CD14-positive monocyte (primary cell): ENCODE data around the gene PNKD. TPM values are rescaled to one million over a fixed set of nuclear protein-coding genes. Genes with fewer than 3 reads are reported as not detected.
A peak's percentile ranks its signal among the peaks of the same experiment; 100 is the strongest.

Experiments used
- DNase-seq, 3 donors: peaks; one replicate each; pipeline ENCODE4 v3.0.0-alpha.2; 2011 to 2022
- H2AFZ ChIP-seq: 2 replicates; pipeline ENCODE4 v1.6.0; 2012; ENCODE audit warnings: mild to moderate bottlenecking, low read depth, low read length, inconsistent platforms; ENCODE audit not compliant: insufficient read depth, poor library complexity, severe bottlenecking
- H3K27ac ChIP-seq, 2 donors: 1 replicate in 1 of 2; 2 replicates in 1 of 2; pipeline ENCODE4 v1.5.1; 2012 to 2013; ENCODE audit warnings: low read length in 2 of 2, control low read depth in 1 of 2, inconsistent platforms in 1 of 2, low read depth in 1 of 2, mild to moderate bottlenecking in 1 of 2
- H3K27me3 ChIP-seq, 2 donors: one replicate each; pipeline versions ENCODE4 v1.6.0 to v1.6.1; 2011 to 2013; ENCODE audit warnings: low read length in 2 of 2; ENCODE audit not compliant: control insufficient read depth in 2 of 2, insufficient read depth in 2 of 2
- H3K36me3 ChIP-seq, 2 donors: replicated peaks in 1 of 2; 1 replicate in 1 of 2; 2 replicates in 1 of 2; pipeline versions ENCODE4 v1.5.1 to v1.6.1; 2012 to 2013; ENCODE audit warnings: low read length in 2 of 2, control low read depth in 1 of 2, inconsistent platforms in 1 of 2, mild to moderate bottlenecking in 1 of 2; ENCODE audit not compliant: insufficient read depth in 2 of 2, control insufficient read depth in 1 of 2
- H3K4me1 ChIP-seq, 2 donors: 1 replicate in 1 of 2; 2 replicates in 1 of 2; pipeline versions ENCODE4 v1.5.1 to v1.6.1; 2012 to 2013; ENCODE audit warnings: low read length in 2 of 2, control low read depth in 1 of 2, inconsistent platforms in 1 of 2, mild to moderate bottlenecking in 1 of 2, moderate library complexity in 1 of 2; ENCODE audit not compliant: insufficient read depth in 2 of 2, control insufficient read depth in 1 of 2
- H3K4me2 ChIP-seq: replicated peaks from 2 replicates; pipeline ENCODE3; 2012; ENCODE audit warnings: low read length, moderate library complexity, mild to moderate bottlenecking; ENCODE audit not compliant: poor library complexity, severe bottlenecking; ENCODE audit errors: extremely low read depth
- H3K4me3 ChIP-seq, 3 experiments: fragments of 200-600 bp in 1 of 3; sonication (generic) in 1 of 3; replicated peaks in 1 of 3; 1 replicate in 2 of 3; 2 replicates in 1 of 3; pipeline ENCODE4 v1.5.1; 2011 to 2013; ENCODE audit warnings: low read length in 3 of 3, mild to moderate bottlenecking in 3 of 3, control low read depth in 2 of 3, low read depth in 2 of 3, inconsistent platforms in 1 of 3, moderate library complexity in 1 of 3
- H3K79me2 ChIP-seq: 2 replicates; pipeline ENCODE4 v1.6.0; 2012; ENCODE audit warnings: mild to moderate bottlenecking, control low read depth, inconsistent platforms, low read length, moderate library complexity; ENCODE audit not compliant: insufficient read depth
- H3K9ac ChIP-seq: 2 replicates; pipeline ENCODE4 v1.6.0; 2017; ENCODE audit warnings: low read length, mild to moderate bottlenecking; ENCODE audit not compliant: insufficient read depth, poor library complexity, severe bottlenecking
- H3K9me3 ChIP-seq, 2 donors: replicated peaks in 1 of 2; 1 replicate in 1 of 2; 2 replicates in 1 of 2; pipeline versions ENCODE4 v1.5.1 to v1.6.1; 2012 to 2013; ENCODE audit warnings: low read length in 2 of 2, control low read depth in 1 of 2; ENCODE audit not compliant: control insufficient read depth in 1 of 2, insufficient read depth in 1 of 2
- H4K20me1 ChIP-seq: 2 replicates; pipeline ENCODE4 v1.6.0; 2012; ENCODE audit warnings: mild to moderate bottlenecking, low read length, control low read depth, moderate library complexity; ENCODE audit not compliant: insufficient read depth
- H3K27ac Mint-ChIP-seq, 7 donors: one replicate each; pipeline ENCODE4 v1.8.0; 2020; ENCODE audit warnings: mild to moderate bottlenecking in 7 of 7, mixed read lengths in 7 of 7, moderate library complexity in 6 of 7, inconsistent platforms in 2 of 7
- H3K27me3 Mint-ChIP-seq, 3 donors: one replicate each; pipeline ENCODE4 v1.8.0; 2021 to 2022; ENCODE audit warnings: low read depth in 3 of 3, mild to moderate bottlenecking in 3 of 3, mixed read lengths in 3 of 3, moderate library complexity in 3 of 3, inconsistent platforms in 1 of 3
- H3K36me3 Mint-ChIP-seq, 2 donors: one replicate each; pipeline ENCODE4 v1.8.0; 2020; ENCODE audit warnings: mixed read lengths in 2 of 2, inconsistent platforms in 1 of 2, mild to moderate bottlenecking in 1 of 2
- H3K4me1 Mint-ChIP-seq: one replicate; pipeline ENCODE4 v1.8.0; 2020; ENCODE audit warnings: mild to moderate bottlenecking, mixed read lengths
- H3K4me3 Mint-ChIP-seq, 2 donors: one replicate each; pipeline ENCODE4 v1.8.0; 2020; ENCODE audit warnings: mild to moderate bottlenecking in 2 of 2, mixed read lengths in 2 of 2, moderate library complexity in 1 of 2
- H3K9me3 Mint-ChIP-seq, 7 donors: one replicate each; pipeline ENCODE4 v1.8.0; 2020 to 2022; ENCODE audit warnings: mixed read lengths in 7 of 7, mild to moderate bottlenecking in 6 of 7, moderate library complexity in 6 of 7, inconsistent platforms in 2 of 7
- WGBS: methylation state at CpG from one replicate; pipeline ENCODE4 v1.1.5; 2013; ENCODE audit warnings: missing lambda C conversion rate; ENCODE audit not compliant: insufficient coverage; 5-methylcytosine and 5-hydroxymethylcytosine counted together
- intact Hi-C, 2 donors: fragments of 100-400 bp; cut with micrococcal nuclease; formaldehyde crosslinking; loops; one replicate each; pipeline versions ENCODE4 v1.15.0 to v1.15.1; 2023
- polyA plus RNA-seq, 3 donors: library from polyadenylated mRNA; depleted of rRNA in 1 of 3; unstranded in 2 of 3; stranded (reverse) in 1 of 3; fragments of 300-500 nt in 2 of 3; fragments of >200 nt in 1 of 3; fragmentation: Illumina TruSeq in 2 of 3; gene quantifications; 1 replicate in 2 of 3; 2 replicates in 1 of 3; pipeline ENCODE4 v1.2.3, GENCODE V29; 2012 to 2021
- TF ChIP-seq, protein P1 (sequence below): fragments of 200-600 bp; IDR thresholded peaks from one replicate; pipeline ENCODE4 v1.8.0; 2022; ENCODE audit warnings: antibody characterized with exemption, mild to moderate bottlenecking

Gene PNKD
- polyA plus RNA-seq, 3 donors: 79.8 to 92.0 (median 88.2) TPM

DNA sequence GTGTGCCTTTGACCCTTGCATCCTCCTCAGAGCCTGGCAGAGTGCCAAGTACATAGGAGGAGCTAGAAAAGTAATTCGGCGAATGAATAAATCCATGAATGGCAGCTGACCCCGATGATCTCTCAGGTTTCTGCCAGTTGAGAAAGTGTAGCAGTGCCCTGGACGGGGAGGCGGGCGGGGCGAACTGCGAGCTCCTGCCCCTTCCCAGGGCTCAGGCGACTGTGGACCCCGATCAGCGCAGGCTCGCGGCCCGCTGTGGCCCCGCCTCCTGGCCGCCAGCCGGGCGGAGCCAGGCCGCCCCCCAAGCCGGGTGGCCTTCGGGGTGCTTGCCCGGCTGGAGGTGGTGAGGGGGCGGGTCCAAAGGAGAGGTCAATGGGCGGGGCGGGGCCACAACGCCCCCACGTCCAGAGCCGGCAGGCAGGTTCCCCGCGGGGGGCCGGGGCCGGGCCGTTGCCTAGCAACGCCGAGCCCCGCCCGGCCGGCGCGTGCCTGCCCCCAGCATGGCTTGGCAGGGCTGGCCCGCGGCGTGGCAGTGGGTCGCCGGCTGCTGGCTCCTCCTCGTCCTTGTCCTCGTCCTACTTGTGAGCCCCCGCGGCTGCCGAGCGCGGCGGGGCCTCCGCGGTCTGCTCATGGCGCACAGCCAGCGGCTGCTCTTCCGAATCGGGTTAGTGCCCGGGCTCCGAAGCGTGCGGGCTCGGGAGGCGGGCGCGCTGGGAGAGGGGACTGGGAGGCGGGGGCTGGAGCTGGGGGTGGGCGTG is 52.6 kb downstream of the PNKD start:
- intact Hi-C loops: loop anchor here in 1 of 2 donors (2.0 kb wide), 1 partner anchor 14 kb away; no protein-coding TSS in a partner anchor

More for the DNA sequence above, 52.6 kb downstream of the PNKD start:
- H3K4me3 ChIP-seq: peak overlapping the region; percentile 78 to 95 (median 94)
- H3K9me3 ChIP-seq: no peaks in the 10 kb centered on the region
- WGBS: under 1% methylated on average over 60 of the region's 69 CpGs
- peak overlapping the region; percentile 97 for H3K4me2 ChIP-seq
- H3K4me1 Mint-ChIP-seq: peaks cover 80% of the 10 kb centered on the region
- TF ChIP-seq, protein P1, sequence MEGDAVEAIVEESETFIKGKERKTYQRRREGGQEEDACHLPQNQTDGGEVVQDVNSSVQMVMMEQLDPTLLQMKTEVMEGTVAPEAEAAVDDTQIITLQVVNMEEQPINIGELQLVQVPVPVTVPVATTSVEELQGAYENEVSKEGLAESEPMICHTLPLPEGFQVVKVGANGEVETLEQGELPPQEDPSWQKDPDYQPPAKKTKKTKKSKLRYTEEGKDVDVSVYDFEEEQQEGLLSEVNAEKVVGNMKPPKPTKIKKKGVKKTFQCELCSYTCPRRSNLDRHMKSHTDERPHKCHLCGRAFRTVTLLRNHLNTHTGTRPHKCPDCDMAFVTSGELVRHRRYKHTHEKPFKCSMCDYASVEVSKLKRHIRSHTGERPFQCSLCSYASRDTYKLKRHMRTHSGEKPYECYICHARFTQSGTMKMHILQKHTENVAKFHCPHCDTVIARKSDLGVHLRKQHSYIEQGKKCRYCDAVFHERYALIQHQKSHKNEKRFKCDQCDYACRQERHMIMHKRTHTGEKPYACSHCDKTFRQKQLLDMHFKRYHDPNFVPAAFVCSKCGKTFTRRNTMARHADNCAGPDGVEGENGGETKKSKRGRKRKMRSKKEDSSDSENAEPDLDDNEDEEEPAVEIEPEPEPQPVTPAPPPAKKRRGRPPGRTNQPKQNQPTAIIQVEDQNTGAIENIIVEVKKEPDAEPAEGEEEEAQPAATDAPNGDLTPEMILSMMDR: no peak
- H4K20me1 ChIP-seq: peaks cover 7% of the 10 kb centered on the region
- no peaks in the 10 kb centered on the region for H3K9me3 Mint-ChIP-seq
- H3K4me3 Mint-ChIP-seq: peak overlapping the region; percentile 95 to 99
- peak; percentile 53 to 62 (median 58) for DNase-seq
- H3K27ac Mint-ChIP-seq: peak overlapping the region; percentile 91 to 98 (median 97)
- peaks cover 5 to 7% of the 10 kb centered on the region in 2 donors for H3K36me3 Mint-ChIP-seq
- H3K4me1 ChIP-seq: peaks cover 77 to 84% of the 10 kb centered on the region in 2 donors
- H3K27me3 ChIP-seq: no peaks in the 10 kb centered on the region
- peak overlapping the region; percentile 68 for H2AFZ ChIP-seq
- H3K79me2 ChIP-seq: peaks cover 34% of the 10 kb centered on the region
- peaks cover 0 to 6% (median 0%) of the 10 kb centered on the region in 3 donors for H3K27me3 Mint-ChIP-seq
- no peaks in the 10 kb centered on the region for H3K36me3 ChIP-seq
- peak overlapping the region; percentile 79 for H3K9ac ChIP-seq
- H3K27ac ChIP-seq: peak overlapping the region; percentile 91 to 94
